AG04449 (cell line): ENCODE data around the gene CHPF2.

Experiments
- CTCF ChIA-PET: fragments of 350-600 bp; formaldehyde crosslinking; extraction: SDS; loops from one replicate; lab custom pipeline; 2021; ENCODE audit warnings: antibody characterized with exemption; lab: Yijun Ruan, JAX
- POLR2A ChIA-PET: fragments of 400-600, 350-600 bp; formaldehyde crosslinking; extraction: SDS; loops from one replicate; lab custom pipeline; 2020; ENCODE audit warnings: antibody characterized with exemption, inconsistent platforms; lab: Yijun Ruan, JAX
- DNase-seq: peaks from one replicate; pipeline ENCODE4 v3.0.0-alpha.2; 2010; ENCODE audit warnings: low read depth, low spot score
- H3K4me3 ChIP-seq: 2 replicates; pipeline ENCODE4 v1.5.1; 2011; ENCODE audit warnings: low read depth, mild to moderate bottlenecking, control low read depth, low read length
- CTCF ChIP-seq: IDR thresholded peaks from one replicate; pipeline ENCODE4 v1.5.1; 2011; ENCODE audit warnings: mild to moderate bottlenecking, moderate library complexity, low read length, control low read depth, inconsistent platforms; ENCODE audit not compliant: insufficient read depth; ENCODE audit errors: missing control alignments

CHPF2 gene

GRCh38 chr7:151218170-151218569 lies 14.1 kb upstream of the CHPF2 start:
- H3K4me3 ChIP-seq: no peak overlapping the region
- ChIA-PET POLR2A (interaction anchor here (0.6 to 1.3 kb wide), 2 partner anchors 9 to 30 kb away, joined by 3 read pairs; partner anchors contain the start of genes ABCF2 and SMARCD3), CTCF (interaction anchor here (1.3 kb wide), 1 partner anchor 9 kb away, joined by 3 read pairs; the partner anchor contains the start of gene ABCF2)
- no peak for DNase-seq
- TF ChIP-seq CTCF: no peak

GRCh38 chr7:151223728-151224127 lies 8.6 kb upstream of the CHPF2 start:
- ChIA-PET CTCF (interaction anchor here (1.2 to 8.5 kb wide), 2 partner anchors 20 to 91 kb away, joined by 3 to 109 read pairs; no protein-coding TSS in a partner anchor), POLR2A (interaction anchor here (0.7 kb wide), 1 partner anchor 457 kb away, joined by 5 read pairs; no protein-coding TSS in a partner anchor)
- H3K4me3 ChIP-seq: no peak overlapping the region
- no peak for TF ChIP-seq CTCF
- no peak for DNase-seq

- CTCF ChIA-PET: interaction anchor here (1.0 to 8.5 kb wide), 3 partner anchors 13 to 102 kb away, joined by 3 to 109 read pairs (median 6); no protein-coding TSS in a partner anchor
- peak overlapping the region; percentile 89 for H3K4me3 ChIP-seq
- DNase-seq: no peak
- POLR2A ChIA-PET: interaction anchor here (1.7 kb wide), 1 partner anchor 10 kb away, joined by 16 read pairs; no protein-coding TSS in a partner anchor
- TF ChIP-seq CTCF: no peak
These were observed 6.3 kb upstream of the CHPF2 start for GRCh38 chr7:151225948-151226510.

GRCh38 chr7:151226560-151226874 lies 5.8 kb upstream of the CHPF2 start:
- peak overlapping the region; percentile 89 for H3K4me3 ChIP-seq
- TF ChIP-seq CTCF: no peak
- CTCF ChIA-PET: interaction anchor here (0.6 to 8.5 kb wide), 6 partner anchors 10 to 208 kb away, joined by 3 to 109 read pairs (median 4); no protein-coding TSS in a partner anchor
- POLR2A ChIA-PET: interaction anchor here (0.7 to 1.7 kb wide), 6 partner anchors 10 to 542 kb away, joined by 3 to 16 read pairs (median 8); no protein-coding TSS in a partner anchor
- no peak for DNase-seq

- ChIA-PET CTCF (interaction anchor here (0.6 to 8.5 kb wide), 7 partner anchors 8 to 208 kb away, joined by 3 to 109 read pairs (median 3); no protein-coding TSS in a partner anchor), POLR2A (interaction anchor here (0.7 to 1.7 kb wide), 11 partner anchors 9 to 541 kb away, joined by 3 to 16 read pairs (median 4); no protein-coding TSS in a partner anchor)
- DNase-seq: peak; percentile 97
- no peak for TF ChIP-seq CTCF
- H3K4me3 ChIP-seq: peak within 1 kb of the TSS; percentile 89
These were observed 5.2 kb upstream of the CHPF2 start, which contains the start of gene ABCF2 for GRCh38 chr7:151226875-151227782. Gene ABCF2, minus strand, starts transcription at chr7:151227205. Its CDS starts 747 bp downstream, at chr7:151226458.
